HepG2 (cell line): ENCODE measurements around the gene ZNF318.

ENCODE experiments used
- CTCF ChIP-seq: sonication (generic); formaldehyde crosslinking; IDR thresholded peaks from 2 replicates; pipeline ENCODE4 v1.5.0; 2020; ENCODE audit warnings: mild to moderate bottlenecking, missing genetic modification reagents, moderate library complexity
- FOXO4 ChIP-seq: sonication (generic); formaldehyde crosslinking; conservative IDR thresholded peaks from 2 replicates; pipeline ENCODE4 v1.8.1; 2023; ENCODE audit warnings: missing genetic modification reagents
- GLI4 ChIP-seq: sonication (generic); formaldehyde crosslinking; IDR thresholded peaks from 2 replicates; pipeline ENCODE4 v1.5.1; 2020; ENCODE audit warnings: missing genetic modification reagents, mild to moderate bottlenecking, moderate library complexity, borderline replicate concordance
- MTA3 ChIP-seq: sonication (generic); formaldehyde crosslinking; IDR thresholded peaks from 2 replicates; pipeline ENCODE4 v1.4.0; 2020; ENCODE audit warnings: missing genetic modification reagents
- NCOA2 ChIP-seq: sonication (generic); formaldehyde crosslinking; IDR thresholded peaks from 2 replicates; pipeline ENCODE4 v1.8.0; 2022; ENCODE audit warnings: inconsistent platforms
- NFRKB ChIP-seq: fragments of 450-650 bp; IDR thresholded peaks from 2 replicates; pipeline ENCODE4 v1.6.1; 2017
- SMARCC2 ChIP-seq: fragments of 450-650 bp; IDR thresholded peaks from 2 replicates; pipeline ENCODE4 v1.6.1; 2017; ENCODE audit warnings: antibody characterized with exemption, mild to moderate bottlenecking
- YY1 ChIP-seq: IDR thresholded peaks from 2 replicates; pipeline ENCODE4 v1.6.1; 2011; ENCODE audit warnings: low read length, low read depth, moderate library complexity, mild to moderate bottlenecking; ENCODE audit not compliant: insufficient read depth, insufficient replicate concordance
- ZFP62 ChIP-seq: sonication (generic); formaldehyde crosslinking; IDR thresholded peaks from 2 replicates; pipeline ENCODE4 v1.4.0; 2020; ENCODE audit warnings: missing genetic modification reagents
- TF ChIP-seq, protein P1 (sequence below): sonication (generic); formaldehyde crosslinking; IDR thresholded peaks from 2 replicates; pipeline ENCODE4 v1.5.0; 2020; ENCODE audit warnings: mild to moderate bottlenecking, missing genetic modification reagents
- TF ChIP-seq, protein P2 (sequence below): fragments of 450-650 bp; IDR thresholded peaks from 2 replicates; pipeline ENCODE4 v1.6.1; 2017

GRCh38 chr6:43347444-43347843 lies 22.0 kb downstream of the ZNF318 start:
- no peak for TF ChIP-seq GLI4
- TF ChIP-seq, protein P1, sequence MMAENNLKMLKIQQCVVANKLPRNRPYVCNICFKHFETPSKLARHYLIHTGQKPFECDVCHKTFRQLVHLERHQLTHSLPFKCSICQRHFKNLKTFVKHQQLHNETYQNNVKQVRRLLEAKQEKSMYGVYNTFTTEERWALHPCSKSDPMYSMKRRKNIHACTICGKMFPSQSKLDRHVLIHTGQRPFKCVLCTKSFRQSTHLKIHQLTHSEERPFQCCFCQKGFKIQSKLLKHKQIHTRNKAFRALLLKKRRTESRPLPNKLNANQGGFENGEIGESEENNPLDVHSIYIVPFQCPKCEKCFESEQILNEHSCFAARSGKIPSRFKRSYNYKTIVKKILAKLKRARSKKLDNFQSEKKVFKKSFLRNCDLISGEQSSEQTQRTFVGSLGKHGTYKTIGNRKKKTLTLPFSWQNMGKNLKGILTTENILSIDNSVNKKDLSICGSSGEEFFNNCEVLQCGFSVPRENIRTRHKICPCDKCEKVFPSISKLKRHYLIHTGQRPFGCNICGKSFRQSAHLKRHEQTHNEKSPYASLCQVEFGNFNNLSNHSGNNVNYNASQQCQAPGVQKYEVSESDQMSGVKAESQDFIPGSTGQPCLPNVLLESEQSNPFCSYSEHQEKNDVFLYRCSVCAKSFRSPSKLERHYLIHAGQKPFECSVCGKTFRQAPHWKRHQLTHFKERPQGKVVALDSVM = no peak
- TF ChIP-seq, protein P2, sequence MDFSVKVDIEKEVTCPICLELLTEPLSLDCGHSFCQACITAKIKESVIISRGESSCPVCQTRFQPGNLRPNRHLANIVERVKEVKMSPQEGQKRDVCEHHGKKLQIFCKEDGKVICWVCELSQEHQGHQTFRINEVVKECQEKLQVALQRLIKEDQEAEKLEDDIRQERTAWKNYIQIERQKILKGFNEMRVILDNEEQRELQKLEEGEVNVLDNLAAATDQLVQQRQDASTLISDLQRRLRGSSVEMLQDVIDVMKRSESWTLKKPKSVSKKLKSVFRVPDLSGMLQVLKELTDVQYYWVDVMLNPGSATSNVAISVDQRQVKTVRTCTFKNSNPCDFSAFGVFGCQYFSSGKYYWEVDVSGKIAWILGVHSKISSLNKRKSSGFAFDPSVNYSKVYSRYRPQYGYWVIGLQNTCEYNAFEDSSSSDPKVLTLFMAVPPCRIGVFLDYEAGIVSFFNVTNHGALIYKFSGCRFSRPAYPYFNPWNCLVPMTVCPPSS = no peak
- TF ChIP-seq ZFP62 (CRISPR knock-in tag) = no peak
- TF ChIP-seq CTCF (CRISPR knock-in tag) = no peak
- no peak for TF ChIP-seq SMARCC2
- TF ChIP-seq YY1 = no peak
- no peak for TF ChIP-seq FOXO4 (CRISPR knock-in tag)
- no peak for TF ChIP-seq NFRKB
- TF ChIP-seq NCOA2 (CRISPR knock-in tag) = no peak
- TF ChIP-seq MTA3 (CRISPR knock-in tag) = no peak
